HG03521 (cell line): Measurements from ENCODE around the gene CD79B.
"Not testable (repeated sequence)": the region's sequence is repeated elsewhere in the genome, so short reads cannot be mapped to it uniquely, and the experiment has no call there.

ENCODE experiments used
- ATAC-seq: cut with Tn5 transposase; IDR thresholded peaks from one replicate; pipeline ENCODE4 v1.9.1; 2021; ENCODE audit warnings: mild to moderate bottlenecking, moderate library complexity; ENCODE audit not compliant: unreplicated experiment

CD79B gene

GRCh38 chr17:63881935-63882601, 50.1 kb downstream of the CD79B start, which contains the start of gene GH2:
Gene GH2, minus strand, starts transcription at chr17:63881944. Its CDS starts 143 bp downstream, at chr17:63881801.
- no peak for ATAC-seq

GRCh38 chr17:63881337-63881736, 50.8 kb downstream of the CD79B start:
- not testable (repeated sequence) for ATAC-seq

- ATAC-seq = no peak
Measured at GRCh38 chr17:63880706-63881105, 51.4 kb downstream of the CD79B start.
